Activated CD8-positive, alpha-beta T cell treated with anti-CD3 and anti-CD28 coated beads, Interleukin-2, amount 10 ng/mL, durations not matched to agents 7 days and 5 days (primary cell): ENCODE results near the gene POLD2. TPM values are rescaled to one million over a fixed set of nuclear protein-coding genes. Genes with fewer than 3 reads are reported as not detected.
A peak's percentile ranks its signal among the peaks of the same experiment; 100 is the strongest.

Experiments used
- ATAC-seq: fragments of 150-1000 bp; cut with Tn5 transposase; one replicate; pipeline ENCODE4 v1.10.0; 2021; ENCODE audit warnings: moderate library complexity
- CTCF ChIA-PET: fragments of 350-600 bp; sonication (Branson Sonifier 250); formaldehyde crosslinking; loops from one replicate; lab custom pipeline; 2021; ENCODE audit warnings: antibody characterized with exemption; lab: Charles Lee
- POLR2A ChIA-PET: fragments of 350-600 bp; sonication (Branson Sonifier 250); formaldehyde crosslinking; loops from one replicate; lab custom pipeline; 2021; ENCODE audit warnings: antibody characterized with exemption; lab: Charles Lee
- DNase-seq: peaks from one replicate; pipeline ENCODE4 v3.0.0-alpha.2; 2020
- H3K27ac Mint-ChIP-seq: one replicate; pipeline ENCODE4 v1.8.0; 2021; ENCODE audit warnings: mild to moderate bottlenecking, mixed read lengths
- H3K27me3 Mint-ChIP-seq: one replicate; pipeline ENCODE4 v1.8.0; 2021; ENCODE audit warnings: low read depth, mixed read lengths
- H3K36me3 Mint-ChIP-seq: one replicate; pipeline ENCODE4 v1.8.0; 2021; ENCODE audit warnings: low read depth, mixed read lengths
- H3K4me1 Mint-ChIP-seq: one replicate; pipeline ENCODE4 v1.8.0; 2021; ENCODE audit warnings: low read depth, mixed read lengths
- H3K4me3 Mint-ChIP-seq: one replicate; pipeline ENCODE4 v1.8.0; 2021; ENCODE audit warnings: mild to moderate bottlenecking, mixed read lengths
- H3K9me3 Mint-ChIP-seq: one replicate; pipeline ENCODE4 v1.8.0; 2022; ENCODE audit warnings: mixed read lengths; ENCODE audit not compliant: insufficient read depth
- total RNA-seq, 2 experiments: library from RNA; stranded (reverse); gene quantifications; one replicate each; pipeline ENCODE4 v1.2.3, GENCODE V29; 2021

Gene POLD2
- total RNA-seq, 2 experiments from 2014 or later, result 134 to 135 TPM

- Mint-ChIP-seq H3K27me3 (peaks cover 2% of the 10 kb centered on the region), H3K27ac (no peak overlapping the region), H3K4me1 (peaks cover 32% of the 10 kb centered on the region), H3K4me3 (no peak overlapping the region), H3K9me3 (no peaks in the 10 kb centered on the region), H3K36me3 (no peaks in the 10 kb centered on the region)
- POLR2A ChIA-PET, result interaction anchor here (0.7 kb wide), 1 partner anchor 30 kb away, joined by 3 read pairs; the partner anchor contains the start of gene PGAM2
- CTCF ChIA-PET, result no interaction called here
- ATAC-seq (no peak), DNase-seq (no peak)
Observed at GRCh38 chr7:44094883-44095592, 28.3 kb downstream of the POLD2 start.

- no peak for ATAC-seq
- Mint-ChIP-seq H3K27ac (no peak overlapping the region), H3K4me1 (peaks cover 30% of the 10 kb centered on the region), H3K9me3 (no peaks in the 10 kb centered on the region), H3K4me3 (no peak overlapping the region), H3K36me3 (no peaks in the 10 kb centered on the region), H3K27me3 (peaks cover 2% of the 10 kb centered on the region)
- ChIA-PET POLR2A (no interaction called here), CTCF (interaction anchor here (1.6 kb wide), 1 partner anchor 9 kb away, joined by 3 read pairs; no protein-coding TSS in a partner anchor)
- DNase-seq, result no peak
Observed at GRCh38 chr7:44094365-44094764, 29.0 kb downstream of the POLD2 start.

DNA sequence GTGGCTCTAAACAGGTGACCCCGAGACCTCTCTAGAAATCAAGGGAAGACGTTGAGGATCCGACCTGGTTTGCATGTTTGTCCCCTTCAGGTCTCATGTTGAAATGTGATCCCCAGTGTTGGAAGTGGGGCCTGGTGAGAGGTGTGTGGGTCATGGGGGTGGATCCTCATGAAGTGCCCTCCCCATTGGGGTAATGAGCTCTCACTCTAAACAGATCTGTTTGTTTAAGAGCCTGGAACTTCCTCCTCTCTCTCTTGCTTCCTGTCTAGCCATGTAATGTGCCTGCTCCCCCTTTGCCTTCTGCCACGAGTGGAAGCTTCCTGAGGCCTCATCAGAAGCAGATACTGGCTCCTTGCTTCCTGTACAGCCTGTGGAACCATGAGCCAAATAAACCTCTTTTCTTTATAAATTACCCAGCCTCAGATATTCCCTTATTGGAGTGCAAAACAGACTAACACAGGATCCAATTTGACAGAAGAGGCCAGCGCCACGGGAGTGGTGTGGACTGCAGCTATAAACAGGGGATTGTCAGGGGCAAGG lies 30.2 kb downstream of the POLD2 start:
- Mint-ChIP-seq H3K27me3 (peaks cover 2% of the 10 kb centered on the region), H3K27ac (no peak overlapping the region), H3K9me3 (no peaks in the 10 kb centered on the region), H3K4me1 (peaks cover 24% of the 10 kb centered on the region), H3K4me3 (no peak overlapping the region), H3K36me3 (no peaks in the 10 kb centered on the region)
- ChIA-PET CTCF (interaction anchor here (1.6 kb wide), 1 partner anchor 8 kb away, joined by 3 read pairs; no protein-coding TSS in a partner anchor), POLR2A (interaction anchor here (0.6 kb wide), 1 partner anchor 535 kb away, joined by 4 read pairs; no protein-coding TSS in a partner anchor)
- no peak for DNase-seq
- ATAC-seq, result no peak

GRCh38 chr7:44087911-44088838 lies 35.2 kb downstream of the POLD2 start:
- no peaks in the 10 kb centered on the region for H3K9me3 Mint-ChIP-seq
- DNase-seq (no peak), ATAC-seq (no peak)
- H3K4me1 Mint-ChIP-seq, result peaks cover 12% of the 10 kb centered on the region
- H3K27ac Mint-ChIP-seq, result no peak overlapping the region
- CTCF ChIA-PET, result interaction anchor here (0.9 to 3.0 kb wide), 3 partner anchors 9 to 109 kb away, joined by 3 to 8 read pairs (median 4); no protein-coding TSS in a partner anchor
- H3K36me3 Mint-ChIP-seq, result no peaks in the 10 kb centered on the region
- peaks cover 2% of the 10 kb centered on the region for H3K27me3 Mint-ChIP-seq
- H3K4me3 Mint-ChIP-seq, result no peak overlapping the region
- POLR2A ChIA-PET, result no interaction called here

DNA sequence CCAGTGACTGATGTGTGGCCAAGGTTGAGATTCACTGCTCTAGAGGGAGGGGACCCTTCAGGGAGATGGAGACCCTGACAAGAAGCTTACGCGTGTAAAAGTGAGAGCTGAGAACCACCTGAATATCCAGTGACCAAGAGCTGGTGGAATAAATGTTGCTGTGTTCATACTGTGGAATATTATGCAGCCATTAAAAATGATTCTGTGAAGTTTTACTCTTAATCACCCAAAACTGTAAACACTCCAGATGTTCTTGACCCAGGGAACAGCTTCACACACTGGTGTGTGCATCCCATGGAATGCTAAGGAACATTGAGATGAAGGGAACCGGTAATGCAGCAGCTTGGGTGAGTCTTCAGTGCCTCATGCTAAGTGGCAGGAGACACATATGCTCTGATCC lies 36.7 kb downstream of the POLD2 start:
- peaks cover 18% of the 10 kb centered on the region for H3K4me1 Mint-ChIP-seq
- DNase-seq (no peak), ATAC-seq (no peak)
- H3K36me3 Mint-ChIP-seq, result no peaks in the 10 kb centered on the region
- no peak overlapping the region for H3K27ac Mint-ChIP-seq
- ChIA-PET CTCF (interaction anchor here (0.9 to 3.0 kb wide), 3 partner anchors 10 to 111 kb away, joined by 5 to 14 read pairs (median 8); no protein-coding TSS in a partner anchor), POLR2A (no interaction called here)
- no peaks in the 10 kb centered on the region for H3K9me3 Mint-ChIP-seq
- peaks cover 2% of the 10 kb centered on the region for H3K27me3 Mint-ChIP-seq
- no peak overlapping the region for H3K4me3 Mint-ChIP-seq

- Mint-ChIP-seq H3K27me3 (no peaks in the 10 kb centered on the region), H3K4me3 (no peak overlapping the region), H3K4me1 (peaks cover 27% of the 10 kb centered on the region), H3K36me3 (peaks cover 8% of the 10 kb centered on the region), H3K9me3 (no peaks in the 10 kb centered on the region), H3K27ac (no peak overlapping the region)
- no peak for DNase-seq
- ATAC-seq, result no peak
- ChIA-PET POLR2A (no interaction called here), CTCF (interaction anchor here (0.5 to 3.0 kb wide), 7 partner anchors 8 to 482 kb away, joined by 3 to 14 read pairs (median 4); no protein-coding TSS in a partner anchor)
Observed at GRCh38 chr7:44085546-44085945, 37.8 kb downstream of the POLD2 start.

GRCh38 chr7:44084701-44085100 lies 38.6 kb downstream of the POLD2 start:
- Mint-ChIP-seq H3K27ac (no peak overlapping the region), H3K36me3 (peaks cover 8% of the 10 kb centered on the region), H3K27me3 (no peaks in the 10 kb centered on the region), H3K9me3 (no peaks in the 10 kb centered on the region), H3K4me1 (peaks cover 32% of the 10 kb centered on the region), H3K4me3 (no peak overlapping the region)
- DNase-seq, result no peak
- ChIA-PET POLR2A (no interaction called here), CTCF (interaction anchor here (1.3 to 3.0 kb wide), 6 partner anchors 9 to 113 kb away, joined by 3 to 14 read pairs (median 6); no protein-coding TSS in a partner anchor)
- no peak for ATAC-seq

DNA sequence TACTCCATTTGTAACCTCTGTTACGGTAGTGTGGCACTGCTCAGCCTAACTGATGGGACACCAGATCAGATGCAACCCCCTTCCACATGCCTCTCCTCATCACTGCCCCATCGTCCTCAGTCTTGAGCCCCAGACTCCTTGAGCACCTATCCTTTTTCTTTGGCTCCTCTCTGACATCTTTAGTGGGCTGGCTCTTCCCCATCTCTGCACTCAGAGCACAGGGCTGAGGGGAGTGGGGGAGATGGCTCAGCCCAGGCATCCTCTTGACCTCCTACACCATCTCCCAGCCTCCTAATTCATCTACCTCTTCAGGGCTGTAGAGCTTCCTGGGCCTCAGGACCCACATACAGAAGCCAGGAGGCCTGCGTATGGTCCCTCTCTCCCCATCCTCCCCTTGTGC lies 39.6 kb downstream of the POLD2 start:
- no peak for DNase-seq
- Mint-ChIP-seq H3K4me3 (peak overlapping the region; percentile 55), H3K27me3 (no peaks in the 10 kb centered on the region), H3K27ac (no peak overlapping the region), H3K9me3 (no peaks in the 10 kb centered on the region), H3K36me3 (peaks cover 14% of the 10 kb centered on the region), H3K4me1 (peaks cover 37% of the 10 kb centered on the region)
- ChIA-PET CTCF (interaction anchor here (1.5 kb wide), 1 partner anchor 15 kb away, joined by 3 read pairs; no protein-coding TSS in a partner anchor), POLR2A (no interaction called here)
- no peak for ATAC-seq

DNA sequence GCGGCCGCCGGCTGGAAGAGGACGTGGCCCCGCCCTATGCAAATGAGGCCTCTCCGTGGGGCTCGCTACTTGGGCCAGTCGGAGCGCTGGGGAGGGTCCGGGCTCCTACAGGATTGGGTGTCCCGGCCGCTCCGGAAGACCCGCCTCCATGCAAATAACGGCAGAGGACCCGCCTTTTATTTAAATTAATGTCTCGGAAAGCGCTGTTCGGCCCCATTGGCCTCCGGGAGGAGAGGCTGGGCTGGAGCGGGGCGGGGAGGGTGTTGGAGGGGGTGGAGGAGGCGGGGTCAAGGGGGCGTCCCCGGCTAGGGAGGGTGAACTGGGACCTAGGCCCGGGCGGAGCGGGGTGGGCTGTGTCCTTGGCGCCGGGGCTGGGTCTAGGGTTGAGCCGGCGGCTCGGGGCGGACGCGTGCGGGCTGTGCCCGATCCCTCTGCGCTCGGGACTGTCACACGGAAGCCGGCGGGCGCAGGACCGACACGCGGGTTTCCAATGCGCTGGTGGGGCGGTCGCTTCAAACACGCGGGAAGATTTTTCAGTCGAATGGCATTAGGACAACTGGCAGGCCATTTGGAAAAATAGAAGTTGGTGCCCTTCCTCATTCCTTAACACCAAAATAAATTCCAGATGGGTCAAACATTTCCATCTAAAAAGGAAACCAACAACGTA lies 40.7 kb downstream of the POLD2 start:
- H3K27me3 Mint-ChIP-seq, result no peaks in the 10 kb centered on the region
- ChIA-PET CTCF (no interaction called here), POLR2A (no interaction called here)
- H3K9me3 Mint-ChIP-seq, result no peaks in the 10 kb centered on the region
- H3K27ac Mint-ChIP-seq, result peak overlapping the region; percentile 79
- peaks cover 48% of the 10 kb centered on the region for H3K4me1 Mint-ChIP-seq
- ATAC-seq (peak; percentile 96), DNase-seq (peak; percentile 99)
- H3K4me3 Mint-ChIP-seq, result peak overlapping the region; percentile 90
- H3K36me3 Mint-ChIP-seq, result peaks cover 25% of the 10 kb centered on the region

DNA sequence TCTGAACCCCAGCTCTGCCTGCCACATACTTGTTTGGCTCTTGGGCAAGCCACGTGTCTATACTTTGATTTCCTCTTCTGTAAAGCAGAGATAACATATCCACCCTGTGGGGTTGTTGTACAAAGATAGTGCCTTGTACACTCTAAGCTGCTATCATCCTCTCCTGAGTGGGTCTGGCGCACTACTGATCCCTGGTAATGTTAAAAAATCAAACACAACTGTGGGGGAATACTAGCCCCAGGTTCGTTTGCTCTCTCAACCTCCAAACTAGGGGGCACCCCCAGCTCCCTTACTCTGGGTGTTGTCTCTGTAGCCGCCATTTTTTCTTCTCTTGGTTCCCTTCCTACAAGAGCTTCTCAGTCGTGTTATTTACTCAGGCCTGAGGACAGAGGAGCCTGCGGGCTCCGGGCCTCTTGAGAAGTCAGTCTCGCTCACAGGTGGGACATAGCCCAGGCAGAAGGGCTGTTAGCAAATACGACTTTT lies 42.0 kb downstream of the POLD2 start:
- Mint-ChIP-seq H3K27ac (peak overlapping the region; percentile 91), H3K9me3 (no peaks in the 10 kb centered on the region), H3K36me3 (peaks cover 38% of the 10 kb centered on the region), H3K4me3 (peak overlapping the region; percentile 90), H3K27me3 (no peaks in the 10 kb centered on the region), H3K4me1 (peaks cover 56% of the 10 kb centered on the region)
- CTCF ChIA-PET, result interaction anchor here (0.5 to 2.1 kb wide), 12 partner anchors 9 to 116 kb away, joined by 3 to 18 read pairs (median 4); partner anchors contain the start of gene DBNL
- DNase-seq (peak; percentile 54), ATAC-seq (no peak)
- POLR2A ChIA-PET, result interaction anchor here (0.6 to 4.3 kb wide), 11 partner anchors 9 to 939 kb away, joined by 3 to 17 read pairs (median 5); partner anchors contain the start of genes DBNL, NUDCD3, PGAM2 and POLD2
